ENCODE data around the gene CRTAP. TPM values are rescaled to one million over a fixed set of nuclear protein-coding genes. Genes with fewer than 3 reads are reported as not detected.
"Not testable (repeated sequence)": the region's sequence is repeated elsewhere in the genome, so short reads cannot be mapped to it uniquely, and the experiment has no call there.

The CRTAP gene
- total RNA-seq, 2 experiments from 2014 or later: 39.2 to 43.4 TPM

DNA sequence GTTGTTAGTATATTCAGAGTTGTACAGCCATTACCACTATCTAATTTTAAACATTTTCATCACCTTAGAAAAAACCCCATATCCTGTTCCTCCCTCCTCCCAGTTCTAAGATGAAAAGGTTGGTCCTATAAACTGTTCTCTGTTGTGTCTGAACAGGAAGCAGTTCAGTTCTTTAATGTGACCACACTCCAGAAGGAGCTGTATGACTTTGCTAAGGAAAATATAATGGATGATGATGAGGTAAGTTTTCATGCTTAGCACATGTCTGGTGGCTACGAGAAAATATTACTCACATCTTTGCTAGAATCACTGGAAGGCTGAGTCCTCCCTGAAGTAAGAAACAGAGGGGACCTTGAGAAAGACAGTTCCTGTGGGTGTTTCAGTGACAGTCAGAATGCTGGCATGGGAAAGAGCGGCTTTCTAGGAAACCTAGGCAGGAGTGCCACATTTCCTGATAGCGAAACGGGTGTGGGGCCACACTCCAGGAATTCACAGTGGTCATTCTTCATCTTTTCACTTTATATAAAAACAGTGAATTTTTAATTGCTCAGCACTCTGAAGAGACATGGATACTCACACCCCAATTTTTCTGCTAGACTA lies 20.3 kb downstream of the CRTAP start:
- intact Hi-C loops (cut with DNase I, micrococcal nuclease): loop anchor here in 1 of 2 experiments (5.0 kb wide), 2 partner anchors 118 to 498 kb away; no protein-coding TSS in a partner anchor
- H3K4me1 Mint-ChIP-seq: peaks cover 10% of the 10 kb centered on the region
- no peaks in the 10 kb centered on the region for H3K9me3 Mint-ChIP-seq (ENCODE audit: low read depth)
- H3K36me3 Mint-ChIP-seq (ENCODE audit: low read depth): peaks cover 23% of the 10 kb centered on the region
- POLR2A ChIA-PET: interaction anchor here (0.6 kb wide), 1 partner anchor 23 kb away, joined by 3 read pairs; no protein-coding TSS in a partner anchor
- DNase-seq (no peak), ATAC-seq (peak; percentile 76)
- H3K4me3 Mint-ChIP-seq: no peak overlapping the region
- CTCF ChIA-PET: interaction anchor here (0.6 to 2.1 kb wide), 7 partner anchors 9 to 577 kb away, joined by 3 to 12 read pairs (median 3); no protein-coding TSS in a partner anchor
- H3K27ac Mint-ChIP-seq: no peak overlapping the region
- H3K27me3 Mint-ChIP-seq: no peaks in the 10 kb centered on the region

DNA sequence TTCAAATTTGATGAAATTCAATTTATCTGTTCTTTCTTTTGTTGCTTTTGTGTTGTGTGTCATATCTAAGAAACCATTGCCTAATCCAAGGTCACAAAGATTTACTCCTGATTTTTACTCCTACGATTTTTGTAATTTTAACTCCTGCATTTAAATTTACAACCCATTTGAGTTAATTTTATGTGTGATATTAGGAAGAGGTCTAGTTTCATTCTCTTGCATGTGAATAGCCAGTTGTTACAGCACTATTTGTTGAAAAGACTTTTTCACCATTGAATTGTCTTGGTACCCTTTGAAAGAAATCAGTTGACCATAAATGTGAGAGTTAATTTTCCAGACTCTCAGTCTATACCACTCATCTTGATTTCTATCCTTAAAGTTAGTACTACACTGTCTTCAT lies 23.9 kb downstream of the CRTAP start:
- Mint-ChIP-seq H3K4me3 (no peak overlapping the region), H3K4me1 (peaks cover 10% of the 10 kb centered on the region), H3K36me3 (ENCODE audit: low read depth) (peaks cover 23% of the 10 kb centered on the region), H3K9me3 (ENCODE audit: low read depth) (no peaks in the 10 kb centered on the region), H3K27ac (no peak overlapping the region), H3K27me3 (no peaks in the 10 kb centered on the region)
- ChIA-PET POLR2A (no interaction called here), CTCF (interaction anchor here (0.8 to 1.0 kb wide), 3 partner anchors 9 to 235 kb away, joined by 3 read pairs; no protein-coding TSS in a partner anchor)
- ATAC-seq (no peak), DNase-seq (no peak)
- intact Hi-C loops (cut with DNase I, micrococcal nuclease): no loop called here

DNA sequence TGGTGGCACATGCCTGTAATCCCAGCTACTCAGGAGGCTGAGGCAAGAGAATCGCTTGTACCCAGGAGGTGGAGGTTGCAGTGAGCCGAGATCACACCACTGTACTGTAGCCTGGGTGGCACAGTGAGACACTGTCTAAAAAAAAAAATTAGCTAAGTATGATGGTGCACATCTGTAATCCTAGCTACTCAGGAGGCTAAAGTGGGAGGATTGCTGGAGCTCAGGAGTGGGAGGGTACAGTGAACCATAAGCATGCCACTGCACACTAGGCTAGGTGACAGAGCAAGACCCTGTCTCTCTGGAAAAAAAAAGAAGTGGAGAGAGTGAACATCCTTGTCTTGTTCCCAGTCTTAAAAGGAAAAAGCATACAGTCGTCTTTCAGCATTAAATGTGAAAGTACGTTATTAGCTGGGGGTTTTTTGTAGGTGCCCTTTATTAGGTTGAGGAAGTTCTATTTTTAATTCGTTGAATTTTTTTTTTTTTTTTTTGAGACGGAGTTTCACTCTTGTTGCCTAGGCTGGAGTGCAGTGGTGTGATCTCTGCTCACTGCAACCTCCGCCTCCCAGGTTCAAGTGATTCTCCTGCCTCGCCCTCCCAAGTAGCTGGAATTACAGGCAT lies 25.3 kb downstream of the CRTAP start:
- H3K27me3 Mint-ChIP-seq; ATAC-seq; DNase-seq; H3K4me3 Mint-ChIP-seq; intact Hi-C loops (cut with DNase I, micrococcal nuclease); H3K27ac Mint-ChIP-seq; H3K4me1 Mint-ChIP-seq; H3K9me3 Mint-ChIP-seq (ENCODE audit: low read depth): not testable (repeated sequence)
- ChIA-PET POLR2A (interaction anchor here (0.7 kb wide), 1 partner anchor 318 kb away, joined by 4 read pairs; no protein-coding TSS in a partner anchor), CTCF (interaction anchor here (0.6 to 1.4 kb wide), 7 partner anchors 8 to 109 kb away, joined by 3 to 5 read pairs (median 3); no protein-coding TSS in a partner anchor)
- H3K36me3 Mint-ChIP-seq (ENCODE audit: low read depth): peaks cover 29% of the 10 kb centered on the region

DNA sequence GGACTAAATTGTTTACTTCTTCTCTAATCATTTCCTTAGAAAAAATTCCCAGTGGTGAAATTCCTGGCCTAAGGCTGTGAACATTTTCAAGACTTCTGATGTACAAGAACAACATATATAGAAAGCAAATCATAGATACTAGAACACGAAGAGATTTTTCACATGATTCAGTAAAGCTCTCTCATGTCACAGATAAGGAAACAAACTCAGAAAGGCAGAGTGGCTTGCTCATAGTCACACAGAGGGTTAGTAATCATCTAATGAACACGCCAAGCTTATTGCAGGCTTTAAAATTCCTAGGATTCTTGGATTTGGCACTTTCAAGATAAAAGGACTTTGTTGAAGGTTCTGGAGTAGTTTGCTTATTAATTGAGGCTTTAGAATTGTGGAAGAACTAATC lies 26.2 kb downstream of the CRTAP start:
- Mint-ChIP-seq H3K36me3 (ENCODE audit: low read depth) (peaks cover 25% of the 10 kb centered on the region), H3K27ac (no peak overlapping the region), H3K9me3 (ENCODE audit: low read depth) (no peaks in the 10 kb centered on the region), H3K27me3 (no peaks in the 10 kb centered on the region), H3K4me1 (no peaks in the 10 kb centered on the region), H3K4me3 (no peak overlapping the region)
- ATAC-seq (no peak), DNase-seq (no peak)
- CTCF ChIA-PET: interaction anchor here (1.4 kb wide), 1 partner anchor 9 kb away, joined by 5 read pairs; no protein-coding TSS in a partner anchor
- intact Hi-C loops (cut with DNase I, micrococcal nuclease): no loop called here
- POLR2A ChIA-PET: no interaction called here

DNA sequence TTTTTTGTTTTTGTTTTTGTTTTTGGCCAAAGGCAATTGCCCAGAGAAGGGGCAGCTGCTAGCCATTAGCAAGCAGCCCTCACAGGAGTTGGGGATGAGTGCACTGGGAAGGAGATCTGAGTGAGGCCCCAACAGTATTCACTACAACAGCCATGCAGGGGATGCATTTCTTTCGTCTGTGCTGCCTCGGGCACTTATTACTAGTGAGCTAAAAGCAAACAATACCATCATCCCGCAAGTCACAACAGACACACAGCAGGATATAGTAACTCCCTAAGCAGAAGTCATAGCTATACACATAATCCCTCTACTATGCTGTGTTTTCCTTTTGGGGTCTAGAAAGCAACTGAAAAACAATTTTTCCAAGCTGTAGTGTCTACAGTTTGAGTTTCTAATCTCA lies 27.2 kb downstream of the CRTAP start:
- DNase-seq (no peak), ATAC-seq (no peak)
- H3K27me3 Mint-ChIP-seq: no peaks in the 10 kb centered on the region
- H3K4me3 Mint-ChIP-seq: no peak overlapping the region
- no peaks in the 10 kb centered on the region for H3K9me3 Mint-ChIP-seq (ENCODE audit: low read depth)
- CTCF ChIA-PET: interaction anchor here (0.7 to 1.1 kb wide), 2 partner anchors 9 to 38 kb away, joined by 3 to 11 read pairs; no protein-coding TSS in a partner anchor
- no peaks in the 10 kb centered on the region for H3K4me1 Mint-ChIP-seq
- no peak overlapping the region for H3K27ac Mint-ChIP-seq
- POLR2A ChIA-PET: no interaction called here
- H3K36me3 Mint-ChIP-seq (ENCODE audit: low read depth): peaks cover 22% of the 10 kb centered on the region
- intact Hi-C loops (cut with DNase I, micrococcal nuclease): no loop called here

DNA sequence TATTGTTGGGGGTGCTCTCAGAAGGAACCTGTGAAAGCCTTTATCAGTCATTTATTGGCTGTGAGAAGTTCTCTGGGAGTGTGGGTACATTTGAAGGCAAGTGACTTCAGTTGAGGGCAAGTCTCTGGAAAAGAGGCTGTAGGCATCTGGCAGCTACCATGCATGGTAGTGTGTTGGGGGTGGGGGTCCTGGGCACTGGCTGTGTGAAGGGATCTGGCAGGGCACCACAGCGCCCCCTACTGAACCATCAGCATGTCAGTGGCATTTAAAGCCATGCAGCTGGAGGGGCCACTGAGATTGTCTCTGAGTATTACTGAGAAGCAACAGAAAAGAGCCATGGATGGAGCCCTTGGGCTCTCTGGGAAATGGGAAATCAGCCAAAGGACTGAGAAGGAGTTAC lies 30.6 kb downstream of the CRTAP start:
- H3K9me3 Mint-ChIP-seq (ENCODE audit: low read depth): no peaks in the 10 kb centered on the region

DNA sequence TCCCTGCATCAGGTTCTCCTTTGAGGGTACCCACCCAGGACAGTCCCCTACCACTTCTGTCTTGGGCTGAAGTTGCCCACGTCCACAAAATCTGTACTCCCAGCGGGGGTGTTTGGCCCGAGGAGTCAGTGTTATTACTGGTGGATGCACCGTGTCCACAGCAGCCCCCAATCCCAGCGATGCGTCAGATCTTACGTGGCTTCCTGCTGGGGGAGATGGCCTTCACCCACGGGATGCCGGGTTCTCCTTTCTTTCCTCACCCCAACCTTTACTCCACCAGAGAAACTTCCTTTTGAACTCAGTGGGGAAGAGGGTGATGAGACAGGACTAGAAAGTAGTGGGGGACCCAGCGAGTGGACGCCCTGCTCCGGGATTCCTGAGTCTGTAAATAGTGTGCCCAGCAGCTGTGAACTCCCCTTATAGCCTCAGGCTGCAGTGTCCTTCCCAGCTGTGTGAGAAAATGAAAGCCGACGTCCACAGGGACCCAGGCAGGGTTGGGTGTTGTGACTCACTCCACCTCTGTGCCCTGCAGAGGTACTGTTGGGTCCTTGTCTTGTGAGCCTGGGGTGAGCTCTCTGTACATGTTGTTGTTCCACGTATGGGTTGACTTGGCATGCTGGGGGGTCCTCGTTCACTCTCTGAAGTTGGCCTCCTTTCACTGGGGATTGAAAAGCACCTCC lies 31.5 kb downstream of the CRTAP start:
- peaks cover 13% of the 10 kb centered on the region for H3K36me3 Mint-ChIP-seq (ENCODE audit: low read depth)
- ChIA-PET POLR2A (no interaction called here), CTCF (interaction anchor here (0.7 to 4.2 kb wide), 2 partner anchors 14 to 210 kb away, joined by 3 to 21 read pairs; no protein-coding TSS in a partner anchor)
- intact Hi-C loops (cut with DNase I, micrococcal nuclease): no loop called here
- no peaks in the 10 kb centered on the region for H3K9me3 Mint-ChIP-seq (ENCODE audit: low read depth)
- no peak overlapping the region for H3K27ac Mint-ChIP-seq
- H3K4me3 Mint-ChIP-seq: no peak overlapping the region
- no peak for DNase-seq
- H3K4me1 Mint-ChIP-seq: no peaks in the 10 kb centered on the region
- ATAC-seq: no peak
- H3K27me3 Mint-ChIP-seq: no peaks in the 10 kb centered on the region

More for the DNA sequence above, 30.6 kb downstream of the CRTAP start:
- H3K27ac Mint-ChIP-seq: no peak overlapping the region
- POLR2A ChIA-PET: no interaction called here
- no peaks in the 10 kb centered on the region for H3K4me1 Mint-ChIP-seq
- H3K27me3 Mint-ChIP-seq: no peaks in the 10 kb centered on the region
- no peak overlapping the region for H3K4me3 Mint-ChIP-seq
- peak; percentile 63 for DNase-seq
- peak; percentile 66 for ATAC-seq
- CTCF ChIA-PET: interaction anchor here (0.8 to 1.3 kb wide), 6 partner anchors 9 to 575 kb away, joined by 3 to 8 read pairs (median 4); no protein-coding TSS in a partner anchor
- H3K36me3 Mint-ChIP-seq (ENCODE audit: low read depth): peaks cover 13% of the 10 kb centered on the region
- intact Hi-C loops (cut with DNase I, micrococcal nuclease): no loop called here

DNA sequence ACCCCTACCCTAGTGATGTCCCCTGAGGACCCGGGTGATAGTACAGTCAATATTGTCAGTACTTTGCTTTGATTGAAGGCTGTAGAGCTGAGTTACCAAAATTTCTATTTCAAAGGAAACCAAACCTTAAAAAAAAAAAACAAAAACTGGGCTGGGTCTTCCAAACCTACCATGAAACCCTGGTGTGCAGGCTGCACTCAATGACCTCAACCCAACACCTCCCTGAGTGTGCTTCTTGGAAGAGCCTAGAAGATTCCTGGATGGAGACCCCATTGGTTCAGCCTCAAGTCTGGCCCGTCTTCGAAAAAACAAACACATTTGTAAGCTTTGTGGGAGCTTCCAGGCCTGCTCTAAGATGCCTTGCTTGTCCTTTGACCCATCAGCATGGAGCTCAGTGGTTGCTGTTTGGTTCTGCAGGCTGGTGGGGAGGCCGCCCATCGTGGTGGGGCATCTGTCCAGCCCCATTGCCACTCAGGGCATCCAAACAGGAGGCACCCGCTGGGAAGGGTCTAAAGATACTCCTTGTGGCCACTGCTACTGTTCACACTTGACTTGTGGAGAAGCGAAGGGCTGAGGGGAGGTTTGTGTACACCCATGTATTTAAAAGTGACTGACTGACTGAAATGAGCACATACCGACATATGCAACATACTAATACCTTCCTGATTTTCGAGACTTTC lies 32.2 kb downstream of the CRTAP start:
- DNase-seq (no peak), ATAC-seq (no peak)
- ChIA-PET POLR2A (no interaction called here), CTCF (interaction anchor here (0.7 to 4.2 kb wide), 3 partner anchors 8 to 211 kb away, joined by 3 to 21 read pairs (median 3); no protein-coding TSS in a partner anchor)
- H3K27ac Mint-ChIP-seq: no peak overlapping the region
- H3K9me3 Mint-ChIP-seq (ENCODE audit: low read depth): no peaks in the 10 kb centered on the region
- peaks cover 13% of the 10 kb centered on the region for H3K36me3 Mint-ChIP-seq (ENCODE audit: low read depth)
- no peaks in the 10 kb centered on the region for H3K4me1 Mint-ChIP-seq
- no peaks in the 10 kb centered on the region for H3K27me3 Mint-ChIP-seq
- intact Hi-C loops (cut with DNase I, micrococcal nuclease): no loop called here
- no peak overlapping the region for H3K4me3 Mint-ChIP-seq

DNA sequence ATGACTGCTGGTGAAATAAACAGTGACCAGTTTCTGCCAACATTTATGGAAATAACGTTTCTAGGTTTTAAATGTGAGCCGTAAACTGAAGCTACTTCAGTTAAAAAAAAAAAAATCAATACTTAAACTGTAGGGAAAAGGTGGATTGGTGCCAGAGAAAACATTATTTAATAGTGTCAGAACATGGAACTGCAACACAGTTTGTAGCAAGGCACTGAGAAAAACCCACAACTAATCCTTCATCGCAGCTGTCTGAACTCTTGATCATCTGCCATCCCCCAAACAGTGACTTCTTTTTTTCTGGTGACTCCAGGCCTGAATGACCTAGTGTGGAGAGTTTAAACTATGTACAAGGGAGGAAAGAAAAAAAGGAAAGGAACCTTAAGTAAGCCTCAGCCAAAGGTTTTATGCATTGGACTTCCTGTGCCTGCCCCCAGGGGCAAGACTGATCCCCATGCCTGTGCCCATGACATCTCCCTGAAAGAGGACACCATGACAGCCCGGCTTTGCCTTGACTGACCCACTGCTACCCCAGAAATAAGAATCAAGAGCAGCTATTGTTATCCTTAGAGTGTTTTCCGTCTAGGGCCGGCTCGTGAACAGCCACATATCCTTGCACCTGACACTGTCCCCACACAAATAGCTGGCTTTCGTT lies 33.1 kb downstream of the CRTAP start:
- ChIA-PET POLR2A (no interaction called here), CTCF (interaction anchor here (0.6 to 4.2 kb wide), 5 partner anchors 9 to 114 kb away, joined by 3 to 21 read pairs (median 3); no protein-coding TSS in a partner anchor)

DNA sequence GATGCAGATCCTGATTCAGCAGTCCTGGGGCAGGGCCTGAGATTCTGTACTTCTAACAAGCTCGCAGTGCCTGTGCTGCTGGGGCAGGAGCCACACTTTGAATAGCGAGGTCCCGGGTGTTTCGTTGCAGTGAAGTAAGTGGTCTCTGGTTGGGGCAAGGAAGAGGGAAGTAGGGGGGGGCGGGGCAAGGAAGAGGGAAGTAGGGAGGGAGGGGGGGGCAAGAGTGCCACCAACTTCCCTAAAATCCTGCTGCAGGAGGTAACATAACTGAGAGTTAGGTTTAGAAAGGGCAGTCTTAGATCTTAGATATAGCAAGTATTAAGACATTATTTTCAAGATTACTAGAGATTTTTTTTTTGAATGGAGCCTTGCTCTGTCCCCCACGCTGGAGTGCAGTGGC lies 35.5 kb downstream of the CRTAP start:
- ATAC-seq (no peak), DNase-seq (no peak)
- H3K4me3 Mint-ChIP-seq: no peak overlapping the region
- intact Hi-C loops (cut with DNase I, micrococcal nuclease): no loop called here
- no peaks in the 10 kb centered on the region for H3K4me1 Mint-ChIP-seq
- H3K27ac Mint-ChIP-seq: no peak overlapping the region
- ChIA-PET CTCF (interaction anchor here (4.2 kb wide), 1 partner anchor 18 kb away, joined by 21 read pairs; no protein-coding TSS in a partner anchor), POLR2A (no interaction called here)
- no peaks in the 10 kb centered on the region for H3K36me3 Mint-ChIP-seq (ENCODE audit: low read depth)
- peaks cover 9% of the 10 kb centered on the region for H3K27me3 Mint-ChIP-seq
- no peaks in the 10 kb centered on the region for H3K9me3 Mint-ChIP-seq (ENCODE audit: low read depth)

More for the DNA sequence above, 33.1 kb downstream of the CRTAP start:
- Mint-ChIP-seq H3K4me1 (no peaks in the 10 kb centered on the region), H3K36me3 (ENCODE audit: low read depth) (peaks cover 13% of the 10 kb centered on the region), H3K27ac (no peak overlapping the region), H3K4me3 (no peak overlapping the region), H3K27me3 (no peaks in the 10 kb centered on the region), H3K9me3 (ENCODE audit: low read depth) (no peaks in the 10 kb centered on the region)
- DNase-seq: no peak
- intact Hi-C loops (cut with DNase I, micrococcal nuclease): no loop called here
- no peak for ATAC-seq
